Ishikawa (cell line): ENCODE measurements around the gene KYNU.

Experiments
- CEBPB ChIP-seq: IDR thresholded peaks from 2 replicates; pipeline ENCODE4 v1.6.1; 2012
- CREB1 ChIP-seq: IDR thresholded peaks from 2 replicates; pipeline ENCODE4 v1.6.1; 2012; ENCODE audit warnings: low read depth
- EGR1 ChIP-seq: IDR thresholded peaks from 2 replicates; pipeline ENCODE4 v1.6.1; 2012
- EP300 ChIP-seq: IDR thresholded peaks from 2 replicates; pipeline ENCODE4 v1.6.1; 2012; ENCODE audit warnings: borderline replicate concordance
- FOXM1 ChIP-seq: IDR thresholded peaks from 2 replicates; pipeline ENCODE4 v1.6.1; 2012; ENCODE audit warnings: low read depth, borderline replicate concordance
- MAX ChIP-seq: IDR thresholded peaks from 2 replicates; pipeline ENCODE4 v1.6.1; 2012
- NFIC ChIP-seq: IDR thresholded peaks from 2 replicates; pipeline ENCODE4 v1.6.1; 2012
- RAD21 ChIP-seq: IDR thresholded peaks from 2 replicates; pipeline ENCODE4 v1.6.1; 2012; ENCODE audit warnings: low read depth
- REST ChIP-seq: IDR thresholded peaks from 2 replicates; pipeline ENCODE4 v1.6.1; 2012; ENCODE audit warnings: low read depth, mild to moderate bottlenecking
- TAF1 ChIP-seq: IDR thresholded peaks from 2 replicates; pipeline ENCODE4 v1.6.1; 2012; ENCODE audit warnings: low read depth, mild to moderate bottlenecking
- TCF12 ChIP-seq: IDR thresholded peaks from 2 replicates; pipeline ENCODE4 v1.6.1; 2012; ENCODE audit warnings: low read depth
- TEAD4 ChIP-seq: IDR thresholded peaks from 2 replicates; pipeline ENCODE4 v1.6.1; 2012
- USF1 ChIP-seq: IDR thresholded peaks from 2 replicates; pipeline ENCODE4 v1.6.1; 2012
- YY1 ChIP-seq: IDR thresholded peaks from 2 replicates; pipeline ENCODE4 v1.6.1; 2012; ENCODE audit warnings: low read depth
- ZBTB7A ChIP-seq: IDR thresholded peaks from 2 replicates; pipeline ENCODE4 v1.6.1; 2012; ENCODE audit warnings: low read depth

The KYNU gene

GRCh38 chr2:142914507-142915313 lies 37.2 kb downstream of the KYNU start:
- TF ChIP-seq YY1 (no peak), USF1 (no peak), REST (no peak), EGR1 (no peak), EP300 (no peak), NFIC (no peak), CEBPB (no peak), TCF12 (no peak), TEAD4 (no peak), MAX (no peak)

GRCh38 chr2:142915502-142915901 lies 38.0 kb downstream of the KYNU start:
- TF ChIP-seq YY1 (no peak), ZBTB7A (no peak), EP300 (no peak), NFIC (no peak)

- TF ChIP-seq TEAD4 (no peak), REST (no peak), RAD21 (no peak), MAX (no peak), FOXM1 (no peak), USF1 (no peak), EGR1 (no peak), CREB1 (no peak), EP300 (no peak), CEBPB (no peak), ZBTB7A (no peak), TAF1 (no peak), NFIC (no peak), YY1 (no peak), TCF12 (no peak)
Observed at GRCh38 chr2:142918624-142919023, 41.2 kb downstream of the KYNU start.

- no peak for TF ChIP-seq TEAD4
Observed at GRCh38 chr2:142920571-142920970, 43.1 kb downstream of the KYNU start.

- TF ChIP-seq CEBPB (no peak), YY1 (no peak)
Observed at GRCh38 chr2:142926445-142926844, 49.0 kb downstream of the KYNU start.

GRCh38 chr2:142930835-142931398 lies 53.5 kb downstream of the KYNU start:
- no peak for TF ChIP-seq MAX
- TF ChIP-seq REST = no peak
- no peak for TF ChIP-seq CREB1
- no peak for TF ChIP-seq EP300
- no peak for TF ChIP-seq YY1
- no peak for TF ChIP-seq NFIC
- TF ChIP-seq FOXM1 = no peak
- TF ChIP-seq TCF12 = no peak
- no peak for TF ChIP-seq USF1
- no peak for TF ChIP-seq CEBPB
- TF ChIP-seq ZBTB7A = no peak
- TF ChIP-seq EGR1 = no peak
- TF ChIP-seq RAD21 = no peak
- TF ChIP-seq TAF1 = no peak
- no peak for TF ChIP-seq TEAD4
